Glutamatergic neuron (in vitro differentiated cells): ENCODE results near the gene C1orf232. TPM values are rescaled to one million over a fixed set of nuclear protein-coding genes. Genes with fewer than 3 reads are reported as not detected.

ENCODE experiments used
- DNase-seq: peaks from one replicate; pipeline ENCODE4 v3.0.0; 2022
- H3K27ac Mint-ChIP-seq: one replicate; pipeline ENCODE4 v1.8.0; 2020; ENCODE audit warnings: mild to moderate bottlenecking, mixed read lengths, inconsistent platforms; ENCODE audit not compliant: unreplicated experiment
- H3K27me3 Mint-ChIP-seq: one replicate; pipeline ENCODE4 v1.8.0; 2020; ENCODE audit warnings: mild to moderate bottlenecking, moderate library complexity, mixed read lengths, inconsistent platforms; ENCODE audit not compliant: unreplicated experiment
- H3K36me3 Mint-ChIP-seq: one replicate; pipeline ENCODE4 v1.8.0; 2020; ENCODE audit warnings: mild to moderate bottlenecking, mixed read lengths, inconsistent platforms; ENCODE audit not compliant: unreplicated experiment
- H3K4me1 Mint-ChIP-seq: one replicate; pipeline ENCODE4 v1.8.0; 2020; ENCODE audit warnings: mild to moderate bottlenecking, low read depth, mixed read lengths, inconsistent platforms; ENCODE audit not compliant: unreplicated experiment
- H3K4me3 Mint-ChIP-seq: one replicate; pipeline ENCODE4 v1.8.0; 2020; ENCODE audit warnings: mild to moderate bottlenecking, mixed read lengths, inconsistent platforms; ENCODE audit not compliant: unreplicated experiment
- H3K9me3 Mint-ChIP-seq: one replicate; pipeline ENCODE4 v1.8.0; 2020; ENCODE audit warnings: mild to moderate bottlenecking, moderate library complexity, mixed read lengths, inconsistent platforms; ENCODE audit not compliant: unreplicated experiment
- total RNA-seq: library from RNA; stranded (reverse); fragmentation: NEBNext Ultra II Directional; extraction: Animal tissue kit (Norgen Biotek cat#: 25700); gene quantifications from one replicate; pipeline ENCODE4 v1.2.1, GENCODE V29; 2021; ENCODE audit not compliant: unreplicated experiment
- TF ChIP-seq, protein P1 (sequence below): fragments of 200-600 bp; sonication (generic); IDR thresholded peaks from one replicate; pipeline ENCODE4 v1.5.0; 2021; ENCODE audit not compliant: partially characterized antibody, unreplicated experiment

The C1orf232 gene
- total RNA-seq, 1 donor from 2014 or later, result not detected

- no peaks in the 10 kb centered on the region for H3K36me3 Mint-ChIP-seq
- H3K27ac Mint-ChIP-seq, result no peak overlapping the region
- no peak overlapping the region for H3K4me3 Mint-ChIP-seq
- TF ChIP-seq, protein P1, sequence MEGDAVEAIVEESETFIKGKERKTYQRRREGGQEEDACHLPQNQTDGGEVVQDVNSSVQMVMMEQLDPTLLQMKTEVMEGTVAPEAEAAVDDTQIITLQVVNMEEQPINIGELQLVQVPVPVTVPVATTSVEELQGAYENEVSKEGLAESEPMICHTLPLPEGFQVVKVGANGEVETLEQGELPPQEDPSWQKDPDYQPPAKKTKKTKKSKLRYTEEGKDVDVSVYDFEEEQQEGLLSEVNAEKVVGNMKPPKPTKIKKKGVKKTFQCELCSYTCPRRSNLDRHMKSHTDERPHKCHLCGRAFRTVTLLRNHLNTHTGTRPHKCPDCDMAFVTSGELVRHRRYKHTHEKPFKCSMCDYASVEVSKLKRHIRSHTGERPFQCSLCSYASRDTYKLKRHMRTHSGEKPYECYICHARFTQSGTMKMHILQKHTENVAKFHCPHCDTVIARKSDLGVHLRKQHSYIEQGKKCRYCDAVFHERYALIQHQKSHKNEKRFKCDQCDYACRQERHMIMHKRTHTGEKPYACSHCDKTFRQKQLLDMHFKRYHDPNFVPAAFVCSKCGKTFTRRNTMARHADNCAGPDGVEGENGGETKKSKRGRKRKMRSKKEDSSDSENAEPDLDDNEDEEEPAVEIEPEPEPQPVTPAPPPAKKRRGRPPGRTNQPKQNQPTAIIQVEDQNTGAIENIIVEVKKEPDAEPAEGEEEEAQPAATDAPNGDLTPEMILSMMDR, result no peak
- no peak for DNase-seq
- H3K27me3 Mint-ChIP-seq, result no peaks in the 10 kb centered on the region
- no peaks in the 10 kb centered on the region for H3K9me3 Mint-ChIP-seq
- H3K4me1 Mint-ChIP-seq, result peaks cover 3% of the 10 kb centered on the region
Measured at GRCh38 chr1:26181586-26182382, 13.0 kb upstream of the C1orf232 start.

GRCh38 chr1:26180010-26180506, 11.3 kb upstream of the C1orf232 start:
- Mint-ChIP-seq H3K36me3 (no peaks in the 10 kb centered on the region), H3K27me3 (no peaks in the 10 kb centered on the region), H3K4me1 (peaks cover 3% of the 10 kb centered on the region), H3K4me3 (no peak overlapping the region), H3K9me3 (no peaks in the 10 kb centered on the region), H3K27ac (no peak overlapping the region)
- DNase-seq, result no peak
- TF ChIP-seq, protein P1, result no peak

DNA sequence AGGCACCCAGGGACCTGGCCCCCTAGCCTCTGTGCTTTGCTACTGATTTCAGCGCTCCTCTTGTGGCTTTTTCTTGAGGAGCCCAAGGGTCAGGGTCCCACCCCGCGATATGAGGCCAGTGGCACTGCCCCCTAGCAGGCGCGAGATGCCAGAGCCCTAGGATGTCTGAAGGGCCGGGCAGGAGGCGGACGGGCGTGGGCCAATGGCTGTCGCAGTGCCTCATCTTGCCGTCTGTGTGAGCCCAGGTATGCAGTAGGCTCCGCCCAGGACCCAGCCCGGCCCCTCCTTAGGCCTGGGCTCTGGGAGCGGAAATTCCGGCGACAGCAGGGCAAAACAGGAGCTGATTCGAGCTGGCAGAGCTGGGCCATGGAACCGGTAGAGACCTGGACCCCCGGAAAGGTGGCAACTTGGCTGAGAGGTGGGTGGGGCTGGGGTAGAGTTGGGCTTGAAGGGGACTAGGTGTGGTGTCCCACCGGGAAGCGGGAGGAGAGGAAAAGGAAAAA, 8.5 kb upstream of the C1orf232 start, which contains the start of gene CNKSR1:
Gene CNKSR1 (plus strand): TSS at position 310 of the 503 bp plus-strand sequence. CDS start 57 bp downstream, at position 367.
- H3K27ac Mint-ChIP-seq, result no peak within 1 kb of the TSS
- no peak for DNase-seq
- TF ChIP-seq, protein P1, result no peak
- H3K4me3 Mint-ChIP-seq, result no peak within 1 kb of the TSS
- H3K4me1 Mint-ChIP-seq, result peaks cover 3% of the 10 kb centered on the region
- H3K9me3 Mint-ChIP-seq, result no peaks in the 10 kb centered on the region
- no peaks in the 10 kb centered on the region for H3K27me3 Mint-ChIP-seq
- H3K36me3 Mint-ChIP-seq, result no peaks in the 10 kb centered on the region

- Mint-ChIP-seq H3K36me3 (no peaks in the 10 kb centered on the region), H3K27me3 (no peaks in the 10 kb centered on the region), H3K4me3 (no peak overlapping the region), H3K27ac (no peak overlapping the region), H3K9me3 (no peaks in the 10 kb centered on the region), H3K4me1 (peaks cover 7% of the 10 kb centered on the region)
- TF ChIP-seq, protein P1, result no peak
- no peak for DNase-seq
Measured at GRCh38 chr1:26175346-26175745, 6.6 kb upstream of the C1orf232 start.
